Measurements from ENCODE around the gene MAST2. TPM values are rescaled to one million over a fixed set of nuclear protein-coding genes. Genes with fewer than 3 reads are reported as not detected.

The MAST2 gene
- total RNA-seq, 4 donors from 2014 or later: 18.8 to 22.2 (median 20.2) TPM

GRCh38 chr1:46039571-46040052 lies 236.2 kb downstream of the MAST2 start:
- no peaks in the 10 kb centered on the region for H3K36me3 ChIP-seq

DNA sequence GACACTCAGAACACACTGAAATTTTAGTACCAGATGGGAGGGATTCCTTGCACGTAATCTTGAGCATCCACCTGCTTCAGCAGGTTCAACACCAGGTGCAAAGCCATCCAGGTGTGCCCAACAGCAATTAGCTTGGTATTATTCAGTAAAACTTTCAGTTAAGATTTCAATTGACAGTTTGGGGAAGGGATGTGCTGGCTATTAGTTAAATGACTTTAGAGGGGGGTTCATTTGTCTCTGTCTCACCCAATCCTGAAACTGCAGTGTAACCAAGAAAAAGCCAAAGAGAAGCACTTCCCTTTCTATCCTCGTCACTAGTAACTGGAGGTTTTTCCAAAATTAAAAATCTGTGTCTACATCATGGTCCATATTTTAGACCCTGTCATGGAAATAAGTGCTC lies 238.1 kb downstream of the MAST2 start:
- Histone ChIP-seq H3K9me3 (no peaks in the 10 kb centered on the region), H3K27me3 (no peaks in the 10 kb centered on the region), H3K4me1 (peaks cover 34 to 53% of the 10 kb centered on the region in 2 donors), H3K36me3 (no peaks in the 10 kb centered on the region), H3K27ac (peak overlapping the region; percentile 59 to 68 (median 64)), H3K4me3 (replicated peaks in 1 of 3) (no peak overlapping the region)
- no peak for DNase-seq
- TF ChIP-seq, protein P1, sequence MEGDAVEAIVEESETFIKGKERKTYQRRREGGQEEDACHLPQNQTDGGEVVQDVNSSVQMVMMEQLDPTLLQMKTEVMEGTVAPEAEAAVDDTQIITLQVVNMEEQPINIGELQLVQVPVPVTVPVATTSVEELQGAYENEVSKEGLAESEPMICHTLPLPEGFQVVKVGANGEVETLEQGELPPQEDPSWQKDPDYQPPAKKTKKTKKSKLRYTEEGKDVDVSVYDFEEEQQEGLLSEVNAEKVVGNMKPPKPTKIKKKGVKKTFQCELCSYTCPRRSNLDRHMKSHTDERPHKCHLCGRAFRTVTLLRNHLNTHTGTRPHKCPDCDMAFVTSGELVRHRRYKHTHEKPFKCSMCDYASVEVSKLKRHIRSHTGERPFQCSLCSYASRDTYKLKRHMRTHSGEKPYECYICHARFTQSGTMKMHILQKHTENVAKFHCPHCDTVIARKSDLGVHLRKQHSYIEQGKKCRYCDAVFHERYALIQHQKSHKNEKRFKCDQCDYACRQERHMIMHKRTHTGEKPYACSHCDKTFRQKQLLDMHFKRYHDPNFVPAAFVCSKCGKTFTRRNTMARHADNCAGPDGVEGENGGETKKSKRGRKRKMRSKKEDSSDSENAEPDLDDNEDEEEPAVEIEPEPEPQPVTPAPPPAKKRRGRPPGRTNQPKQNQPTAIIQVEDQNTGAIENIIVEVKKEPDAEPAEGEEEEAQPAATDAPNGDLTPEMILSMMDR (IDR thresholded peaks at IDR 0.05): no peak
- TF ChIP-seq POLR2A (IDR thresholded peaks at IDR 0.05): no peak
- 92 to 94% methylated on average over 2 of the region's 2 CpGs for WGBS, 2 donors
- intact Hi-C loops (cut with DNase I): no loop called here

More at GRCh38 chr1:46039571-46040052, 236.2 kb downstream of the MAST2 start:
- TF ChIP-seq POLR2A (IDR thresholded peaks at IDR 0.05): no peak
- TF ChIP-seq, protein P1 (IDR thresholded peaks at IDR 0.05): no peak
- no peaks in the 10 kb centered on the region for H3K9me3 ChIP-seq
- DNase-seq: peak; percentile 62 to 70
- H3K4me3 ChIP-seq (replicated peaks in 1 of 3): no peak overlapping the region
- peak overlapping the region in 2 of 3 donors; percentile 5 to 68 for H3K27ac ChIP-seq
- H3K4me1 ChIP-seq: peaks cover 34 to 60% of the 10 kb centered on the region in 2 donors
- WGBS, 2 donors: 45 to 49% methylated on average over 4 of the region's 4 CpGs
- no peaks in the 10 kb centered on the region for H3K27me3 ChIP-seq
- intact Hi-C loops (cut with DNase I): no loop called here

DNA sequence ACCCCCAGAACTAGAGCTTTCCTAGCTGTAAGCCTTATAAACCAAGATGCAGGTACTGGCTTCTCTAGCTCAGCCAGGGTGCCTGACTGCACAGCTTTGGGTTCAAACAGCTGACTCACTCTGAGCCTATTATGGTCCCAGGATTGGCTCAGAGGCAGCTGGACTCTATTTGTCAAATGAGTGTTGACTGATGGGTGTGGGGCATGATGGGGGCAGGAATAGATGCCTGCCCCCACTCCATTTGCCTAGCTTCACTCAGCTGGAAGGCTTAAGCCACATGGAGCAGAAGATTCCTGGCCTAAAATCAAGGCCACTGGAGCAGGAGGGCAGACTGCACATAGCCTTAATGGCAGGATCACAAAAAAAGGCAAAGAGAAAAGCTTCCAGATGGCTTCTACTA lies 238.6 kb downstream of the MAST2 start:
- no peak for TF ChIP-seq POLR2A (IDR thresholded peaks at IDR 0.05)
- Histone ChIP-seq H3K9me3 (no peaks in the 10 kb centered on the region), H3K4me3 (replicated peaks in 1 of 3) (no peak overlapping the region), H3K4me1 (peaks cover 34 to 53% of the 10 kb centered on the region in 2 donors), H3K36me3 (no peaks in the 10 kb centered on the region), H3K27ac (peak overlapping the region; percentile 59 to 68 (median 64)), H3K27me3 (no peaks in the 10 kb centered on the region)
- intact Hi-C loops (cut with DNase I): no loop called here
- DNase-seq: no peak

DNA sequence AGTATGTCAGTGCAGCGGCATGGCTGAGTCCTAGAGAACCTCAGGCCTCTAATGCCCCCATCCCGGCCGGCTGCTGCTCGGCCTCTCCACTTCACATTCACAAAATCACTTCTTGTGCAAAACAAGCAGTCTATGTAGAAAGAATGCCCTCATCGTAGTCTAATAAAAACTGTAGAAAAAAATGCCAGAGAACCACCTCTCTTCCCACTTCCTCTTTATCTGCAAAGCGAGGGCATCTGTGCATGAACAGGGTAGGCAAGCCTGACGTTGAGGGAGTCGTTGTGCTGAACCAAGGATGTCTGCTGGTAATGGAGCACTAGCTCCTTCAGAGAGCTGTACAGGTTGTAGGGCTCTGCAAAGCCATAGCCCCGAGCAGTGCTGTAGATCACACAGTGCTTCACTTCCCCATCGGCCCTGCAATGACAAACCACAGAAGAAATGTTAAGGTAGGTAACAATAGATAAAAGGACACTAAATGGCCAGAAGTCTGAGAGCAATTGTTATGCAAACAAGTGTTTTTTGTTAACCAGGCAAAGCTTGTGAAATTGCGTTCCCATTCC lies 240.1 kb downstream of the MAST2 start:
- H3K27ac ChIP-seq: peak overlapping the region; percentile 59 to 68 (median 64)
- H3K9me3 ChIP-seq: no peaks in the 10 kb centered on the region
- H3K4me1 ChIP-seq: peaks cover 34 to 53% of the 10 kb centered on the region in 2 donors
- WGBS, 2 donors: 34 to 45% methylated on average over 11 of the region's 11 CpGs
- H3K27me3 ChIP-seq: no peaks in the 10 kb centered on the region
- intact Hi-C loops (cut with DNase I): no loop called here
- peak; percentile 75 to 79 for DNase-seq
- H3K4me3 ChIP-seq (replicated peaks in 1 of 3): no peak overlapping the region
- TF ChIP-seq, protein P1 (IDR thresholded peaks at IDR 0.05): no peak
- peak in 1 of 2 donors; percentile 24 for TF ChIP-seq POLR2A (IDR thresholded peaks at IDR 0.05)
- H3K36me3 ChIP-seq: no peaks in the 10 kb centered on the region

DNA sequence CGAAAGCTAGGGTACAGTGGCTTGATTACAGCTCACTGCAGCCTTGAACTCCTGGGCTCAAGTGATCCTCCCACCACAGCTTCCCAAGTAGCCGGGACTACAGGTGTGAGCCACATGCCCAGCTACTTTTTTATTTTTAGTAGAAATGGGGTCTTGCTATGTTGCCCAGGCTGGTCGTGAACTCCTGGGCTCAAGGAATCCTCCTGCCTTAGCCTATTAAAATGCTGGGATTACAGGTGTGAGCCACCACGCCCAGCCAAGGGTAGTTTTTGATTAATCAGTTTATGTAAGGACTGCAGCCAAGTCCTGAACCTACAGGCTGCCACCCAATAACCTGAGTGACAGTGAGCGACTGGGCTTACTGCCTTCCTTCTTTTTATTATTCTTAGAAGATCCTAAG lies 240.7 kb downstream of the MAST2 start:
- Histone ChIP-seq H3K4me3 (replicated peaks in 1 of 3) (no peak overlapping the region), H3K36me3 (no peaks in the 10 kb centered on the region), H3K27me3 (no peaks in the 10 kb centered on the region), H3K9me3 (no peaks in the 10 kb centered on the region), H3K27ac (peak overlapping the region; percentile 17 to 68 (median 64)), H3K4me1 (peaks cover 30 to 49% of the 10 kb centered on the region in 2 donors)
- WGBS, 2 donors: 88 to 92% methylated on average over 5 of the region's 5 CpGs
- intact Hi-C loops (cut with DNase I): no loop called here
- DNase-seq: no peak
- TF ChIP-seq, protein P1 (IDR thresholded peaks at IDR 0.05): no peak
- TF ChIP-seq POLR2A (IDR thresholded peaks at IDR 0.05): no peak
